CD4-positive, CD25-positive, alpha-beta regulatory T cell (primary cell): ENCODE data around the gene TFB2M. TPM values are rescaled to one million over a fixed set of nuclear protein-coding genes. Genes with fewer than 3 reads are reported as not detected.

Source experiments
- ATAC-seq, 2 donors: fragments of 150-1000 bp; cut with Tn5 transposase; one replicate each; pipeline ENCODE4 v1.10.0; 2021; ENCODE audit warnings: low read depth in 2 of 2, moderate number of reproducible peaks in 2 of 2, moderate library complexity in 1 of 2
- DNase-seq, 3 donors: peaks; one replicate each; pipeline versions ENCODE4 v3.0.0 to v3.0.0-alpha.2; 2012 to 2022; ENCODE audit warnings: mixed read lengths in 1 of 3
- H3K27ac ChIP-seq: one replicate; pipeline ENCODE4 v1.7.0; 2013; ENCODE audit warnings: mild to moderate bottlenecking, low read length; ENCODE audit not compliant: insufficient read depth, poor library complexity, severe bottlenecking
- H3K27me3 ChIP-seq: one replicate; pipeline ENCODE4 v1.7.0; 2013; ENCODE audit warnings: low read length; ENCODE audit not compliant: control insufficient read depth, insufficient read depth
- H3K36me3 ChIP-seq: one replicate; pipeline ENCODE4 v1.7.0; 2013; ENCODE audit warnings: mild to moderate bottlenecking, low read length, moderate library complexity; ENCODE audit not compliant: control insufficient read depth, insufficient read depth
- H3K4me1 ChIP-seq: 2 replicates; pipeline ENCODE4 v1.7.0; 2013; ENCODE audit warnings: mild to moderate bottlenecking, low read length; ENCODE audit not compliant: insufficient read depth, control insufficient read depth, poor library complexity, severe bottlenecking
- H3K4me3 ChIP-seq: one replicate; pipeline ENCODE4 v1.7.0; 2013; ENCODE audit warnings: low read depth, mild to moderate bottlenecking, low read length, moderate library complexity
- H3K9me3 ChIP-seq, 2 experiments: 1 replicate in 1 of 2; 2 replicates in 1 of 2; pipeline ENCODE4 v1.7.0; 2013; ENCODE audit warnings: low read length in 2 of 2, mild to moderate bottlenecking in 1 of 2, moderate library complexity in 1 of 2; ENCODE audit not compliant: control insufficient read depth in 2 of 2
- H3K27ac Mint-ChIP-seq, 3 donors: one replicate each; pipeline ENCODE4 v1.8.0; 2020 to 2022; ENCODE audit warnings: mild to moderate bottlenecking in 3 of 3, mixed read lengths in 3 of 3, moderate library complexity in 2 of 3
- H3K27me3 Mint-ChIP-seq: one replicate; pipeline ENCODE4 v1.8.0; 2022; ENCODE audit warnings: mild to moderate bottlenecking, mixed read lengths
- H3K36me3 Mint-ChIP-seq: one replicate; pipeline ENCODE4 v1.8.0; 2020; ENCODE audit warnings: mixed read lengths
- H3K4me1 Mint-ChIP-seq, 4 donors: one replicate each; pipeline ENCODE4 v1.8.0; 2020 to 2022; ENCODE audit warnings: mixed read lengths in 4 of 4, mild to moderate bottlenecking in 1 of 4
- H3K4me3 Mint-ChIP-seq, 4 donors: one replicate each; pipeline ENCODE4 v1.8.0; 2020 to 2022; ENCODE audit warnings: mild to moderate bottlenecking in 4 of 4, mixed read lengths in 4 of 4, moderate library complexity in 3 of 4
- H3K9me3 Mint-ChIP-seq, 7 donors: one replicate each; pipeline ENCODE4 v1.8.0; 2020 to 2022; ENCODE audit warnings: mixed read lengths in 7 of 7, mild to moderate bottlenecking in 3 of 7, moderate library complexity in 2 of 7
- polyA plus RNA-seq, 4 donors: library from polyadenylated mRNA; unstranded; fragments of 300-500 nt; fragmentation: Illumina TruSeq; gene quantifications; one replicate each; pipeline ENCODE4 v1.2.3, GENCODE V29; 2021
- total RNA-seq: library from RNA; stranded (reverse); gene quantifications from one replicate; pipeline ENCODE4 v1.2.3, GENCODE V29; 2022

The TFB2M gene
- total and polyA plus RNA-seq, 5 donors from 2014 or later: 15.2 to 21.8 (median 20.4) TPM

GRCh38 chr1:246533371-246533905 is 32.6 kb downstream of the TFB2M start:
- Mint-ChIP-seq H3K27me3 (peaks cover 14% of the 10 kb centered on the region), H3K36me3 (peaks cover 6% of the 10 kb centered on the region), H3K4me1 (peaks cover 0 to 2% (median under 1%) of the 10 kb centered on the region in 4 donors), H3K27ac (no peak overlapping the region), H3K4me3 (no peak overlapping the region), H3K9me3 (peaks cover 0 to 13% (median 0%) of the 10 kb centered on the region in 7 donors)
- no peak overlapping the region for H3K4me3 ChIP-seq
- H3K27ac ChIP-seq: no peak overlapping the region
- H3K36me3 ChIP-seq: no peaks in the 10 kb centered on the region
- H3K4me1 ChIP-seq: no peaks in the 10 kb centered on the region
- peaks cover 0 to 12% of the 10 kb centered on the region in 2 experiments for H3K9me3 ChIP-seq
- no peak for ATAC-seq
- H3K27me3 ChIP-seq: no peaks in the 10 kb centered on the region
- no peak for DNase-seq

- Mint-ChIP-seq H3K36me3 (peaks cover 6% of the 10 kb centered on the region), H3K9me3 (peaks cover 0 to 13% (median 2%) of the 10 kb centered on the region in 7 donors), H3K4me1 (peaks cover 0 to 8% (median 3%) of the 10 kb centered on the region in 4 donors), H3K27ac (no peak overlapping the region), H3K27me3 (peaks cover 14% of the 10 kb centered on the region), H3K4me3 (no peak overlapping the region)
- Histone ChIP-seq H3K9me3 (peaks cover 0 to 12% of the 10 kb centered on the region in 2 experiments), H3K4me1 (peaks cover 3% of the 10 kb centered on the region), H3K4me3 (no peak overlapping the region), H3K36me3 (no peaks in the 10 kb centered on the region), H3K27ac (no peak overlapping the region), H3K27me3 (no peaks in the 10 kb centered on the region)
- ATAC-seq (no peak), DNase-seq (no peak)
These were observed 33.5 kb downstream of the TFB2M start for GRCh38 chr1:246532519-246532918.

GRCh38 chr1:246530482-246530881 is 35.6 kb downstream of the TFB2M start:
- Histone ChIP-seq H3K4me3 (no peak overlapping the region), H3K9me3 (peaks cover 0 to 12% of the 10 kb centered on the region in 2 experiments), H3K4me1 (peaks cover 6% of the 10 kb centered on the region), H3K27ac (no peak overlapping the region), H3K27me3 (no peaks in the 10 kb centered on the region), H3K36me3 (no peaks in the 10 kb centered on the region)
- Mint-ChIP-seq H3K27ac (no peak overlapping the region), H3K4me3 (no peak overlapping the region), H3K27me3 (peaks cover 14% of the 10 kb centered on the region), H3K36me3 (peaks cover 6% of the 10 kb centered on the region), H3K4me1 (peaks cover 0 to 17% (median 6%) of the 10 kb centered on the region in 4 donors), H3K9me3 (peaks cover 0 to 13% (median 2%) of the 10 kb centered on the region in 7 donors)
- DNase-seq (no peak), ATAC-seq (no peak)

GRCh38 chr1:246528933-246529731 is 36.9 kb downstream of the TFB2M start:
- Mint-ChIP-seq H3K4me3 (no peak overlapping the region), H3K27ac (no peak overlapping the region), H3K9me3 (peaks cover 0 to 13% (median 2%) of the 10 kb centered on the region in 7 donors), H3K27me3 (peaks cover 22% of the 10 kb centered on the region), H3K36me3 (peaks cover 6% of the 10 kb centered on the region), H3K4me1 (peaks cover 0 to 17% (median 6%) of the 10 kb centered on the region in 4 donors)
- DNase-seq (no peak), ATAC-seq (no peak)
- Histone ChIP-seq H3K9me3 (peaks cover 0 to 12% of the 10 kb centered on the region in 2 experiments), H3K4me3 (no peak overlapping the region), H3K4me1 (peaks cover 6% of the 10 kb centered on the region), H3K36me3 (no peaks in the 10 kb centered on the region), H3K27me3 (no peaks in the 10 kb centered on the region), H3K27ac (no peak overlapping the region)

GRCh38 chr1:246527402-246528088 is 38.5 kb downstream of the TFB2M start:
- peak overlapping the region in 2 of 3 donors; percentile 46 to 94 for H3K27ac Mint-ChIP-seq
- Histone ChIP-seq H3K36me3 (no peaks in the 10 kb centered on the region), H3K4me3 (no peak overlapping the region), H3K4me1 (peaks cover 6% of the 10 kb centered on the region), H3K9me3 (peaks cover 0 to 12% of the 10 kb centered on the region in 2 experiments), H3K27me3 (no peaks in the 10 kb centered on the region), H3K27ac (no peak overlapping the region)
- peaks cover 6% of the 10 kb centered on the region for H3K36me3 Mint-ChIP-seq
- H3K4me1 Mint-ChIP-seq: peaks cover 0 to 17% (median 6%) of the 10 kb centered on the region in 4 donors
- H3K27me3 Mint-ChIP-seq: peaks cover 22% of the 10 kb centered on the region
- peak; percentile 28 to 37 for ATAC-seq
- H3K4me3 Mint-ChIP-seq: no peak overlapping the region
- DNase-seq: peak in 1 of 3 donors; percentile 64
- peaks cover 0 to 13% (median 2%) of the 10 kb centered on the region in 7 donors for H3K9me3 Mint-ChIP-seq

GRCh38 chr1:246526915-246527314 is 39.1 kb downstream of the TFB2M start:
- peak overlapping the region in 2 of 3 donors; percentile 46 to 94 for H3K27ac Mint-ChIP-seq
- H3K4me1 Mint-ChIP-seq: peaks cover 0 to 17% (median 6%) of the 10 kb centered on the region in 4 donors
- H3K4me3 Mint-ChIP-seq: no peak overlapping the region
- no peak for DNase-seq
- no peak for ATAC-seq
- H3K4me3 ChIP-seq: no peak overlapping the region
- H3K27me3 Mint-ChIP-seq: peaks cover 22% of the 10 kb centered on the region
- peaks cover 6% of the 10 kb centered on the region for H3K4me1 ChIP-seq
- peaks cover 0 to 13% (median 2%) of the 10 kb centered on the region in 7 donors for H3K9me3 Mint-ChIP-seq
- H3K27ac ChIP-seq: no peak overlapping the region
- no peaks in the 10 kb centered on the region for H3K27me3 ChIP-seq
- H3K9me3 ChIP-seq: peaks cover 0 to 12% of the 10 kb centered on the region in 2 experiments
- no peaks in the 10 kb centered on the region for H3K36me3 ChIP-seq
- peaks cover 6% of the 10 kb centered on the region for H3K36me3 Mint-ChIP-seq

- no peaks in the 10 kb centered on the region for H3K36me3 ChIP-seq
- ATAC-seq (no peak), DNase-seq (no peak)
- H3K27ac Mint-ChIP-seq: peak overlapping the region in 2 of 3 donors; percentile 69 to 94
- H3K9me3 ChIP-seq: peaks cover 0 to 12% of the 10 kb centered on the region in 2 experiments
- H3K4me1 Mint-ChIP-seq: peaks cover 0 to 17% (median 6%) of the 10 kb centered on the region in 4 donors
- peaks cover 4% of the 10 kb centered on the region for H3K36me3 Mint-ChIP-seq
- peaks cover 17% of the 10 kb centered on the region for H3K27me3 Mint-ChIP-seq
- peaks cover 6% of the 10 kb centered on the region for H3K4me1 ChIP-seq
- H3K4me3 ChIP-seq: no peak overlapping the region
- no peaks in the 10 kb centered on the region for H3K27me3 ChIP-seq
- H3K4me3 Mint-ChIP-seq: no peak overlapping the region
- no peak overlapping the region for H3K27ac ChIP-seq
- H3K9me3 Mint-ChIP-seq: peaks cover 0 to 12% (median 2%) of the 10 kb centered on the region in 7 donors
These were observed 39.7 kb downstream of the TFB2M start for GRCh38 chr1:246526380-246526779.
